Rectal smooth muscle tissue (tissue), 1 donor: ENCODE measurements around the gene PHLDB2.

ENCODE experiments used
- H3K27ac ChIP-seq: one replicate; pipeline ENCODE4 v1.7.0; 2013; ENCODE audit warnings: low read depth, low read length, inconsistent platforms
- H3K27me3 ChIP-seq: one replicate; pipeline ENCODE4 v1.7.0; 2013; ENCODE audit warnings: low read length; ENCODE audit not compliant: control insufficient read depth, insufficient read depth
- H3K36me3 ChIP-seq: one replicate; pipeline ENCODE4 v1.7.0; 2013; ENCODE audit warnings: low read length; ENCODE audit not compliant: control insufficient read depth, insufficient read depth
- H3K4me1 ChIP-seq: one replicate; pipeline ENCODE4 v1.7.0; 2013; ENCODE audit warnings: low read length; ENCODE audit not compliant: control insufficient read depth, insufficient read depth
- H3K4me3 ChIP-seq: one replicate; pipeline ENCODE4 v1.7.0; 2013; ENCODE audit warnings: low read length
- H3K9ac ChIP-seq: one replicate; pipeline ENCODE4 v1.7.0; 2013; ENCODE audit warnings: low read length

Gene PHLDB2

DNA sequence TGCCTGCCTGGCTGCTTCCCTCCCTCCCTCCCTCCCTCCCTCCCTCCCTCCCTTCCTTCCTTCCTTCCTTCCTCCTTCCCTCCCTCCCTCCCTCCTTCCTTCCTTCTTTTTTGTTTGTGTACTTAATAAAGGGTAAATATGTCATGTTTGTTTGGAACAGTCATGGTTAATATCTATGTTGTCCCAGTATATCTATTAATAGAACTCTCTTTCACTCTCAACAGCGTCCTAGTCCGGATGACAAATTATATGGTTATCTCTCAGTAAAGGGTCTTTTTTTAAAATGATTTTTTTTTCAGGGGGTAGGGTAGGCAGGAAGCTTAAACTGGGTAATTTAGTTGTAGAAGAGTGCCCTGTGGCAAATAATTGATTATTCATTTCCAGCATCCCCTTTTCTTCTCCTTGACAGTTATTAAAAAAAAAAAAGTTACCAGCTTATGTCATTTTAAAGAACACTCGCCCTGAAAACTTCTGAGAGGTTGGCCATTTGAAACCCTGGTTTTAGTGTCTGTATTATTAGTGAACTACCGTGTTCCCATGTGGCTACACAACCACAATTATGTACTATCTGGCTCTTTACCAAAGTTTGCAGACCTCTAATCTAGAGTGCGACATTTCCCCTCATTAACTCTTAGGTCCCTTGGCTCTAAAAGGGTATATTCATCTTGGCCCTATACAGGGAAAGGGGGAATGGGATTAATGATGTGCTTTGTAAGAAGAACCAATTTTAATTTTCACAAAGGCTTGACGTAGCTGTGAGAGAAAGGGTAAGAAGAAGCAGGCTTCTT is 153.3 kb downstream of the PHLDB2 start:
- Histone ChIP-seq H3K36me3 (no peaks in the 10 kb centered on the region), H3K4me1 (no peaks in the 10 kb centered on the region), H3K4me3 (no peak overlapping the region), H3K27ac (no peak overlapping the region), H3K27me3 (no peaks in the 10 kb centered on the region), H3K9ac (no peak overlapping the region)

DNA sequence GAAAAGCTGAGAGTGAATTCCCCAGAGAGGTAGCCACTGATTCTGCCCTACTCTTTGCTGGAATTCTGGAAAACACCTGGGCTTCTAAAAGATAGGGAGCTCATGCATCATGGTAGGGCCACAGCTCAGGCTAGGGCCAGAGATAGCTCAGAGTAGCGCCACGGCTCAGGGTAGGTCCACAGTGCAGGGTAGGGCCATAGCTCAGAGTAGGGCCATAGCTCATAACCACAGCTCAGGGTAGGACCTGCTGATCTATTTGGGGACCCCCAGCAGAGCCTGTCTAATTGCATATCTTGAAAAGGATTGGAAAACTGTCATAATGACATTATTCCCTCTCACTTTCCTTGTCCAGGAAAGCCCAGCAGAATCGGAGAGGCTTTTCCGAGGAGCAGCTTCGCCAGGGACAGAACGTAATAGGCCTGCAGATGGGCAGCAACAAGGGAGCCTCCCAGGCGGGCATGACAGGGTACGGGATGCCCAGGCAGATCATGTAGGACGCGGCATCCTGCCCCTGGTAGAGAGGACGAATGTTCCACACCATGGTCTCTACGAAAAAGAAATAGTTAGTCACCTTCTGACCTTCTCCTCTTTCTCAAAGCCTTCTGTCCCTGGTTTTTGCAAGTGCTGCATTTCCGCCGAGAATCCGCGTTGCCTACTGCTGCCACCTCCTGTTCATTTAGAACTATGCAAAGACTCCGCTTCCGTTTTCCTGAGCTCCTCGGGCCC is 154.2 kb downstream of the PHLDB2 start:
- H3K27me3 ChIP-seq, result no peaks in the 10 kb centered on the region
- no peaks in the 10 kb centered on the region for H3K36me3 ChIP-seq
- H3K27ac ChIP-seq, result no peak overlapping the region
- H3K4me3 ChIP-seq, result no peak overlapping the region
- no peak overlapping the region for H3K9ac ChIP-seq
- no peaks in the 10 kb centered on the region for H3K4me1 ChIP-seq

DNA sequence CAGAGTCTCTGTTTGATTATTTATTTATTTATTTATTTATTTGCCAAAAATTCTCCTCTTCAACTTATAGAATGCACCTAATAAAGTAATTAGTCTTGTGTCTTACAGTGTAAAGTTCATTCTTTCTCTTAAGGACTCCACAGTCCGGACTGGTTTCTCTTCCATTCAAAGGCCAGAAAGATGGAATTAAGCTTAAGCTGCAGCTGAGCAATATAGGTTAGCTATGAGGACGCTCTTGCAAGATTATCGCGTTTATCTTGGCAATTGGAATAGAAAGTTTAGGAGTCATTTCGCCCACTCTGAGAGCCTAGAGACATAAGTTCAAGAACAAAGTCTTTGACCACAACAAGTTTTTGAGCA is 154.7 kb downstream of the PHLDB2 start:
- Histone ChIP-seq H3K4me1 (no peaks in the 10 kb centered on the region), H3K27ac (no peak overlapping the region), H3K9ac (no peak overlapping the region), H3K4me3 (no peak overlapping the region), H3K36me3 (no peaks in the 10 kb centered on the region), H3K27me3 (no peaks in the 10 kb centered on the region)

DNA sequence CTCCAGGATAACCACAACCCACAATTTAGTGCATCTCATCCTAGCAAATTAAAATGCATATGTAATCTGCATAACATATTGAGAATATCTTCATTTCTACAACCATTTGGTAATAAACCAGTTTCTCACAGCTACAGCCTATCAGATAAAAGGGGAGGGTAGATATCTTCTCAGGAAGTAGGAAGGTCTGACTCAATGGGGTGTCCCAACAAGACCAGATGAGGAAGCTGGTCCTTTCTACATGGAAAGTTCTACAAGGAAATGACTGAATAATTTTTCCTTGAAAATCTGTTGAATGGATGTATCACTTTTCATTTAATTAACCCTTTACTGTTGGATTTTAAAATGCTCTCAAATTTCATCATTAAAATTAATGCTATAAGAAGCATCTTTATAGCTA is 158.0 kb downstream of the PHLDB2 start:
- Histone ChIP-seq H3K36me3 (no peaks in the 10 kb centered on the region), H3K9ac (no peak overlapping the region), H3K4me1 (no peaks in the 10 kb centered on the region), H3K27ac (no peak overlapping the region), H3K27me3 (no peaks in the 10 kb centered on the region), H3K4me3 (no peak overlapping the region)

DNA sequence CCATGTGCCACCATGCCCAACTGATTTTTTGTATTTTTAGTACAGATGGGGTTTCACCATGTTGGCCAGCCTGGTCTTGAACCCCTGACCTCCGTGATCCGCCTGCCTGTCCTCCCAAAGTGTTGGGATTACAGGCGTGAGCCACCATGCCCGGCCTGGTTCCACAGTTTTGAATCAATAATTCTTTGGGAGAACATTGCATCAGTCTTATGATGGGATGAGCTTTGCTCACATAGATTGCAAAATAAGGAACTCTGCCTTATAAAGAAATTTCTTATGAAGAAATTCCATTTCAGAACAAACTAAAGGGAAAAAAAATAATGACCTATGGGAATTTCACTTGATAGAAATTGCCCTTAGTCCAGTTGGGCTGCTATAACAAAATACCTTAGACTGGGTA is 159.6 kb downstream of the PHLDB2 start:
- Histone ChIP-seq H3K36me3 (no peaks in the 10 kb centered on the region), H3K4me1 (no peaks in the 10 kb centered on the region), H3K27me3 (no peaks in the 10 kb centered on the region), H3K27ac (no peak overlapping the region), H3K4me3 (no peak overlapping the region), H3K9ac (no peak overlapping the region)

DNA sequence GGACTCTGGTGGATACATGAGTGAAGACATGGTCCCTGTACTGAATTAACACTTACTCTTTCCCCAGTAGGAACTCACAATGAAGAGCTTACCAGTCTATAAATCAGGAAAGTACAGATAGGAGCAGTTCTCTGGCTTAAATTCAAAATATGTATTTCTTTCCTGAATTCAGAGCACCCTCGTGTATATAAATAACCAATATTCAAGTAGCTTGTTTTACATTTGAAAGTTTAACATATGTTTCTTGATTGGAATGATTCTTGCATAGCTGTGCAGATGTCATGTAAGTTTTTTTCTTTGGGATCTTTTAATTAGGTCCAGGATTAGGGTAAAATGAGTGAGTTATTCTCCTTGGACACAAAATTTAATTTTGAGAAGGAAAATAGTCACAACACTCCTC is 160.7 kb downstream of the PHLDB2 start:
- no peaks in the 10 kb centered on the region for H3K27me3 ChIP-seq
- no peaks in the 10 kb centered on the region for H3K4me1 ChIP-seq
- no peak overlapping the region for H3K9ac ChIP-seq
- no peak overlapping the region for H3K4me3 ChIP-seq
- H3K27ac ChIP-seq, result no peak overlapping the region
- no peaks in the 10 kb centered on the region for H3K36me3 ChIP-seq

DNA sequence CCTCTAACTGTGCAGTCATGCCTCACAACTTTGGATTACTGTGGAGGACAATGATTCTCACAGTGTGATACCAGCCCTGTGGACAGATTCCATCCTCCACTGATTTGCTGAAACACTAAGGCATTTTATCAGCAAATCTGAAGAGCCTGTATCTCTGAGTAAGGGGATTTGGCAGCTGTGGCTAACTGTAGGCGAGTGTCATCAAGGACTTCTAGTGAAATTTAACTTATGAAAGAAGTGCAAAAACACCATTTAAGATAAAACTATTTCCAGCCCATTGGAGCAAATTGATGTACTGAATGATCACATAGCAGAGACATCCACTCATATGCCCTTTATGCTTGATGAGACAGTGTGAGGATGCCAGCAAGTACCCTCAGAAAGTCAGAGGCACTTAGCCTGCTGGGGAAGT is 161.6 kb downstream of the PHLDB2 start:
- Histone ChIP-seq H3K27ac (no peak overlapping the region), H3K36me3 (no peaks in the 10 kb centered on the region), H3K4me1 (no peaks in the 10 kb centered on the region), H3K27me3 (no peaks in the 10 kb centered on the region), H3K9ac (no peak overlapping the region), H3K4me3 (no peak overlapping the region)
